ENCODE data around the gene CDH3.

DNA sequence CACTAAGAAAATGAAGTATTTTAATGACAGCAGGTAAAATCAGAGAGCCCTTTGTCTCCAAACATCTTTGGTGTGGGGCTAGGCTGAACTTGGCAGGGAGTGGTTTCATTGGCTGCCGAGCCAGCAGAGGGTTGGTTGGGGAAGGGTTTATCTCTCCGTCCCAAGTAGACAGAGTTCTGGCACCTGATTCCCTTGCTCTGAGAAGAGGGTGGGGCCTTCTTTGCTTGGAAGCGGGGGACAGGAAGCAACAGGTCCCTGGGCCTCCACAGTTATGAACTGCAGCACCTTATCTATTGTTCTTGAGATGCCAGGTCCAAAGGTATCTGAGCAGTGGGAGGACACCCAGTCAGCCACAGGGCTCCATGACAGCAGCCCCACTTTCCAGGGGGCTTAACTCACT is 79.7 kb downstream of the CDH3 start:
- TF ChIP-seq POLR2A (IDR thresholded peaks at IDR 0.05) = no peak
- TF ChIP-seq, protein P1, sequence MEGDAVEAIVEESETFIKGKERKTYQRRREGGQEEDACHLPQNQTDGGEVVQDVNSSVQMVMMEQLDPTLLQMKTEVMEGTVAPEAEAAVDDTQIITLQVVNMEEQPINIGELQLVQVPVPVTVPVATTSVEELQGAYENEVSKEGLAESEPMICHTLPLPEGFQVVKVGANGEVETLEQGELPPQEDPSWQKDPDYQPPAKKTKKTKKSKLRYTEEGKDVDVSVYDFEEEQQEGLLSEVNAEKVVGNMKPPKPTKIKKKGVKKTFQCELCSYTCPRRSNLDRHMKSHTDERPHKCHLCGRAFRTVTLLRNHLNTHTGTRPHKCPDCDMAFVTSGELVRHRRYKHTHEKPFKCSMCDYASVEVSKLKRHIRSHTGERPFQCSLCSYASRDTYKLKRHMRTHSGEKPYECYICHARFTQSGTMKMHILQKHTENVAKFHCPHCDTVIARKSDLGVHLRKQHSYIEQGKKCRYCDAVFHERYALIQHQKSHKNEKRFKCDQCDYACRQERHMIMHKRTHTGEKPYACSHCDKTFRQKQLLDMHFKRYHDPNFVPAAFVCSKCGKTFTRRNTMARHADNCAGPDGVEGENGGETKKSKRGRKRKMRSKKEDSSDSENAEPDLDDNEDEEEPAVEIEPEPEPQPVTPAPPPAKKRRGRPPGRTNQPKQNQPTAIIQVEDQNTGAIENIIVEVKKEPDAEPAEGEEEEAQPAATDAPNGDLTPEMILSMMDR (IDR thresholded peaks at IDR 0.05) = no peak
